HL-60 (cell line): ENCODE measurements around the gene MBTPS2.

Source experiments
- GABPA ChIP-seq: IDR thresholded peaks from 2 replicates; pipeline ENCODE4 v1.6.1; 2012; ENCODE audit warnings: low read depth
- POLR2AphosphoS5 ChIP-seq: IDR thresholded peaks from 2 replicates; pipeline ENCODE4 v1.6.1; 2012; ENCODE audit warnings: low read depth
- SPI1 ChIP-seq: IDR thresholded peaks from 2 replicates; pipeline ENCODE4 v1.6.1; 2012; ENCODE audit warnings: low read depth, mild to moderate bottlenecking, borderline replicate concordance
- TF ChIP-seq, protein P1 (sequence below): IDR thresholded peaks from one replicate; pipeline ENCODE4 v1.5.1; 2011; ENCODE audit warnings: low read length, control low read depth, inconsistent platforms; ENCODE audit not compliant: insufficient read depth
- TF ChIP-seq, protein P2 (sequence below): IDR thresholded peaks from 2 replicates; pipeline ENCODE4 v1.6.1; 2012; ENCODE audit warnings: low read depth; ENCODE audit not compliant: insufficient replicate concordance

DNA sequence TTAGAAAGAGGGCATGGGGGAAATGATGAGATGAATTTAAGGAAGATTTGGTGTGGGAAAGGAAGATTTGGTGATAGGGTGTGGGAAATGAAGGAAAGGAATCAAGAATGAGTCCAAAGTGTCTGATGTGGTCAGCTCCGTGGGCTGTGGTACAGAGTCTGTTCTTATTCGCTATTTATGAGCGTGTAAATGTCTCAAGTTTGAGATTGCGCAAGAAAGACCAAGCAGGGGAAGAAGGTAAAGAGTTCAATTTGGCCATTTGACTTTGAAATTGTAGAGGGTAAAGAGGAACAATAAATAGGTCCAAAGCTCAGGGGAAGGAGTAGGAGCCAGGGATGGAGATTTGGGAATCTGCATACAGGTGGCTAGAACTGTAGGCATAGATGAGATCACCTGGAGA is 89.8 kb downstream of the MBTPS2 start:
- TF ChIP-seq GABPA (no peak), POLR2AphosphoS5 (no peak), SPI1 (no peak)
- TF ChIP-seq, protein P1, sequence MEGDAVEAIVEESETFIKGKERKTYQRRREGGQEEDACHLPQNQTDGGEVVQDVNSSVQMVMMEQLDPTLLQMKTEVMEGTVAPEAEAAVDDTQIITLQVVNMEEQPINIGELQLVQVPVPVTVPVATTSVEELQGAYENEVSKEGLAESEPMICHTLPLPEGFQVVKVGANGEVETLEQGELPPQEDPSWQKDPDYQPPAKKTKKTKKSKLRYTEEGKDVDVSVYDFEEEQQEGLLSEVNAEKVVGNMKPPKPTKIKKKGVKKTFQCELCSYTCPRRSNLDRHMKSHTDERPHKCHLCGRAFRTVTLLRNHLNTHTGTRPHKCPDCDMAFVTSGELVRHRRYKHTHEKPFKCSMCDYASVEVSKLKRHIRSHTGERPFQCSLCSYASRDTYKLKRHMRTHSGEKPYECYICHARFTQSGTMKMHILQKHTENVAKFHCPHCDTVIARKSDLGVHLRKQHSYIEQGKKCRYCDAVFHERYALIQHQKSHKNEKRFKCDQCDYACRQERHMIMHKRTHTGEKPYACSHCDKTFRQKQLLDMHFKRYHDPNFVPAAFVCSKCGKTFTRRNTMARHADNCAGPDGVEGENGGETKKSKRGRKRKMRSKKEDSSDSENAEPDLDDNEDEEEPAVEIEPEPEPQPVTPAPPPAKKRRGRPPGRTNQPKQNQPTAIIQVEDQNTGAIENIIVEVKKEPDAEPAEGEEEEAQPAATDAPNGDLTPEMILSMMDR: no peak
- TF ChIP-seq, protein P2, sequence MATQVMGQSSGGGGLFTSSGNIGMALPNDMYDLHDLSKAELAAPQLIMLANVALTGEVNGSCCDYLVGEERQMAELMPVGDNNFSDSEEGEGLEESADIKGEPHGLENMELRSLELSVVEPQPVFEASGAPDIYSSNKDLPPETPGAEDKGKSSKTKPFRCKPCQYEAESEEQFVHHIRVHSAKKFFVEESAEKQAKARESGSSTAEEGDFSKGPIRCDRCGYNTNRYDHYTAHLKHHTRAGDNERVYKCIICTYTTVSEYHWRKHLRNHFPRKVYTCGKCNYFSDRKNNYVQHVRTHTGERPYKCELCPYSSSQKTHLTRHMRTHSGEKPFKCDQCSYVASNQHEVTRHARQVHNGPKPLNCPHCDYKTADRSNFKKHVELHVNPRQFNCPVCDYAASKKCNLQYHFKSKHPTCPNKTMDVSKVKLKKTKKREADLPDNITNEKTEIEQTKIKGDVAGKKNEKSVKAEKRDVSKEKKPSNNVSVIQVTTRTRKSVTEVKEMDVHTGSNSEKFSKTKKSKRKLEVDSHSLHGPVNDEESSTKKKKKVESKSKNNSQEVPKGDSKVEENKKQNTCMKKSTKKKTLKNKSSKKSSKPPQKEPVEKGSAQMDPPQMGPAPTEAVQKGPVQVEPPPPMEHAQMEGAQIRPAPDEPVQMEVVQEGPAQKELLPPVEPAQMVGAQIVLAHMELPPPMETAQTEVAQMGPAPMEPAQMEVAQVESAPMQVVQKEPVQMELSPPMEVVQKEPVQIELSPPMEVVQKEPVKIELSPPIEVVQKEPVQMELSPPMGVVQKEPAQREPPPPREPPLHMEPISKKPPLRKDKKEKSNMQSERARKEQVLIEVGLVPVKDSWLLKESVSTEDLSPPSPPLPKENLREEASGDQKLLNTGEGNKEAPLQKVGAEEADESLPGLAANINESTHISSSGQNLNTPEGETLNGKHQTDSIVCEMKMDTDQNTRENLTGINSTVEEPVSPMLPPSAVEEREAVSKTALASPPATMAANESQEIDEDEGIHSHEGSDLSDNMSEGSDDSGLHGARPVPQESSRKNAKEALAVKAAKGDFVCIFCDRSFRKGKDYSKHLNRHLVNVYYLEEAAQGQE: no peak
